Prostate gland (tissue), 2 donors: Measurements from ENCODE around the gene PEAK1. TPM values are rescaled to one million over a fixed set of nuclear protein-coding genes. Genes with fewer than 3 reads are reported as not detected.

Source experiments
- DNase-seq: peaks from one replicate; pipeline ENCODE4 v3.0.0-alpha.2; 2019; ENCODE audit warnings: low spot score
- H3K27ac ChIP-seq, 2 donors: fragments of 200-600 bp; sonication (generic); 2 replicates each; pipeline ENCODE4 v1.5.1; 2017 to 2019
- H3K27me3 ChIP-seq: fragments of 200-600 bp; sonication (generic); replicated peaks from 2 replicates; pipeline ENCODE4 v1.5.1; 2019; ENCODE audit not compliant: insufficient read depth
- H3K36me3 ChIP-seq, 2 donors: fragments of 200-600 bp; sonication (generic); 1 replicate in 1 of 2; 2 replicates in 1 of 2; pipeline versions ENCODE4 v1.5.1 to v1.8.1; 2017 to 2019
- H3K4me1 ChIP-seq: fragments of 200-600 bp; sonication (generic); replicated peaks from 2 replicates; pipeline ENCODE4 v1.5.1; 2019
- H3K4me3 ChIP-seq, 2 donors: fragments of 200-600 bp; sonication (generic); 2 replicates each; pipeline ENCODE4 v1.5.1; 2017 to 2019
- H3K9me3 ChIP-seq: fragments of 200-600 bp; sonication (generic); 2 replicates; pipeline ENCODE4 v1.5.1; 2017
- POLR2A ChIP-seq: fragments of 450-650 bp; IDR thresholded peaks from one replicate; pipeline ENCODE4 v1.6.1; 2016; ENCODE audit warnings: antibody characterized with exemption, mild to moderate bottlenecking
- POLR2AphosphoS5 ChIP-seq: sonication (generic); formaldehyde crosslinking; IDR thresholded peaks from one replicate; pipeline ENCODE4 v1.6.1; 2017; ENCODE audit warnings: antibody characterized with exemption
- WGBS: methylation state at CpG from one replicate; pipeline ENCODE4 v1.1.5; 2018; 5-methylcytosine and 5-hydroxymethylcytosine counted together
- intact Hi-C: fragments of 100-400 bp; cut with DNase I; formaldehyde crosslinking; loops from one replicate; pipeline ENCODE4 v1.14.2; 2022
- total RNA-seq, 2 donors: library from RNA; depleted of rRNA; stranded (reverse); fragments of >200 nt; gene quantifications; one replicate each; pipeline ENCODE4 v1.1.0, GENCODE V29; 2016
- TF ChIP-seq, protein P1 (sequence below), 4 experiments: fragments of 200-600 bp in 2 of 4; fragments of 450-650 bp in 2 of 4; sonication (generic) in 2 of 4; IDR thresholded peaks; 1 replicate in 3 of 4; 2 replicates in 1 of 4; pipeline ENCODE4 v1.5.1; 2016 to 2019; ENCODE audit warnings: antibody characterized with exemption in 4 of 4, mild to moderate bottlenecking in 2 of 4, moderate library complexity in 2 of 4

Gene PEAK1
- total RNA-seq, 2 donors from 2014 or later, result 11.3 to 108 TPM

DNA sequence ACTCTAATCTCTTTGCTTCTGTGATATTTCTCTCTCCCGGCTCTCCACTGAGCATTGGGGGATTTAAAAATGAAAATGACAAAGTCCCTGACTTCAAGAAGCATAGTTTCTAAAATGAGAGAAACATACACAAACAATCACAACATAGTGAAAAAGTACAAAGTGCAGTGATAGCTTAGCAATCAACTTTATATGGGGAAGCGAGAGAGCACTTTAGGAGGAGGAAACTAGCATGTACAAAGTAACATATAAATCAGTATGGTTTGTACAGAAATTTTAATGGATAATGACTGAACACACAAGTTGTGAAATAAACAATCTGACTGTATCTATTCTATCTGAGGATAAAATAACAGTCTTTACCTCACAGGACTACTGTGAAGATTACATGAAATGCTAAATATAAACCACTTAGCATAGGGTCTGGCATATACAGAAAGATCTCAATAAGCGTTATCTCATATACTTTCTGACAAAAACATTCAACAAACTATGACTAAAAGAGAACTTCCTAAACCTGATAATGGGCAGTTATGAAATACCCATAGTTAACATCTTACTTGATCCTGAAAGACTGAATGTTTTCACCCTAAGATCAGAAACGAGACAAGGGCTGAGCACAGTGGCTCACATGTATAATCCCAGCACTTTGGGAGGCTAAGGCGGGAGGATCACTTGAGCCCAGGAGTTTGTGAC, 61.2 kb downstream of the PEAK1 start:
- no peak overlapping the region for H3K27ac ChIP-seq
- 79% methylated on average over 5 of the region's 5 CpGs for WGBS
- no peaks in the 10 kb centered on the region for H3K36me3 ChIP-seq
- intact Hi-C loops, result no loop called here
- H3K9me3 ChIP-seq, result no peaks in the 10 kb centered on the region
- TF ChIP-seq POLR2AphosphoS5, result no peak
- TF ChIP-seq POLR2A, result no peak
- TF ChIP-seq, protein P1, sequence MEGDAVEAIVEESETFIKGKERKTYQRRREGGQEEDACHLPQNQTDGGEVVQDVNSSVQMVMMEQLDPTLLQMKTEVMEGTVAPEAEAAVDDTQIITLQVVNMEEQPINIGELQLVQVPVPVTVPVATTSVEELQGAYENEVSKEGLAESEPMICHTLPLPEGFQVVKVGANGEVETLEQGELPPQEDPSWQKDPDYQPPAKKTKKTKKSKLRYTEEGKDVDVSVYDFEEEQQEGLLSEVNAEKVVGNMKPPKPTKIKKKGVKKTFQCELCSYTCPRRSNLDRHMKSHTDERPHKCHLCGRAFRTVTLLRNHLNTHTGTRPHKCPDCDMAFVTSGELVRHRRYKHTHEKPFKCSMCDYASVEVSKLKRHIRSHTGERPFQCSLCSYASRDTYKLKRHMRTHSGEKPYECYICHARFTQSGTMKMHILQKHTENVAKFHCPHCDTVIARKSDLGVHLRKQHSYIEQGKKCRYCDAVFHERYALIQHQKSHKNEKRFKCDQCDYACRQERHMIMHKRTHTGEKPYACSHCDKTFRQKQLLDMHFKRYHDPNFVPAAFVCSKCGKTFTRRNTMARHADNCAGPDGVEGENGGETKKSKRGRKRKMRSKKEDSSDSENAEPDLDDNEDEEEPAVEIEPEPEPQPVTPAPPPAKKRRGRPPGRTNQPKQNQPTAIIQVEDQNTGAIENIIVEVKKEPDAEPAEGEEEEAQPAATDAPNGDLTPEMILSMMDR (IDR thresholded peaks at IDR 0.05), result no peak
- H3K4me1 ChIP-seq, result no peaks in the 10 kb centered on the region
- no peak for DNase-seq
- H3K4me3 ChIP-seq, result no peak overlapping the region
- no peaks in the 10 kb centered on the region for H3K27me3 ChIP-seq

GRCh38 chr15:77356305-77356704, 63.6 kb downstream of the PEAK1 start:
- whole genome bisulfite sequencing, result 93% methylated on average over 3 of the region's 3 CpGs
- DNase-seq, result no peak
- TF ChIP-seq POLR2AphosphoS5, result no peak
- TF ChIP-seq, protein P1 (IDR thresholded peaks at IDR 0.05), result no peak
- no peak for TF ChIP-seq POLR2A
- Histone ChIP-seq H3K27me3 (no peaks in the 10 kb centered on the region), H3K4me1 (no peaks in the 10 kb centered on the region), H3K4me3 (no peak overlapping the region), H3K36me3 (no peaks in the 10 kb centered on the region), H3K9me3 (no peaks in the 10 kb centered on the region), H3K27ac (no peak overlapping the region)
- intact Hi-C loops, result no loop called here

DNA sequence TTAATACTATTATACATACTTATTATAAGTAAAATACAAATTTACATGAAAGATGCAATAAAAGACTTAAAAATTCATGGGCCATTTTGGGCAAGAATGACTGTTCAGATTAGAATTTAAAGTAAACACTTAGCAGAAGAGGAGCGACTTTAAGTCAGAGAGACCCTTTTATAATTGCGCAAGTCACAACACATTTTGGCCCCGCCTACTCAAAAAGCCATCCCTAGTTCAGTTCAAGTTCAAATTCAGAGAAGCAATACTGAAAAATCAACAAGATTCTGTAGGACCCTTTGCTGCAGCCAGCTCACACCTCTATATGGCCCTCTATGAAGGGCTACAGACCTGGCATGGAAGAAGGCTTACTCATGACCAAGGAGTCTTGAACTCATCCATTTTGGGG, 64.6 kb downstream of the PEAK1 start:
- 87% methylated on average over 3 of the region's 3 CpGs for WGBS
- no peak for DNase-seq
- no peak for TF ChIP-seq POLR2AphosphoS5
- no peak for TF ChIP-seq POLR2A
- TF ChIP-seq, protein P1 (IDR thresholded peaks at IDR 0.05), result no peak
- Histone ChIP-seq H3K4me1 (no peaks in the 10 kb centered on the region), H3K4me3 (no peak overlapping the region), H3K27ac (no peak overlapping the region), H3K27me3 (no peaks in the 10 kb centered on the region), H3K36me3 (no peaks in the 10 kb centered on the region), H3K9me3 (no peaks in the 10 kb centered on the region)
- intact Hi-C loops, result no loop called here

GRCh38 chr15:77354063-77354462, 65.8 kb downstream of the PEAK1 start:
- no peaks in the 10 kb centered on the region for H3K36me3 ChIP-seq
- intact Hi-C loops, result no loop called here
- no peaks in the 10 kb centered on the region for H3K27me3 ChIP-seq
- no peak for DNase-seq
- no peaks in the 10 kb centered on the region for H3K4me1 ChIP-seq
- no peak overlapping the region for H3K4me3 ChIP-seq
- H3K9me3 ChIP-seq, result no peaks in the 10 kb centered on the region
- no peak overlapping the region for H3K27ac ChIP-seq
- no peak for TF ChIP-seq POLR2A
- no peak for TF ChIP-seq POLR2AphosphoS5
- TF ChIP-seq, protein P1 (IDR thresholded peaks at IDR 0.05), result no peak

GRCh38 chr15:77352887-77353286, 67.0 kb downstream of the PEAK1 start:
- Histone ChIP-seq H3K4me3 (no peak overlapping the region), H3K27ac (no peak overlapping the region), H3K27me3 (no peaks in the 10 kb centered on the region), H3K4me1 (no peaks in the 10 kb centered on the region), H3K36me3 (no peaks in the 10 kb centered on the region), H3K9me3 (no peaks in the 10 kb centered on the region)
- intact Hi-C loops, result no loop called here
- 51% methylated on average over 4 of the region's 4 CpGs for WGBS
- no peak for DNase-seq
- TF ChIP-seq, protein P1 (IDR thresholded peaks at IDR 0.05), result no peak
- no peak for TF ChIP-seq POLR2A
- no peak for TF ChIP-seq POLR2AphosphoS5
